ENCODE measurements around the gene SORBS2.
"Not testable (repeated sequence)": the region's sequence is repeated elsewhere in the genome, so short reads cannot be mapped to it uniquely, and the experiment has no call there.

The SORBS2 gene

DNA sequence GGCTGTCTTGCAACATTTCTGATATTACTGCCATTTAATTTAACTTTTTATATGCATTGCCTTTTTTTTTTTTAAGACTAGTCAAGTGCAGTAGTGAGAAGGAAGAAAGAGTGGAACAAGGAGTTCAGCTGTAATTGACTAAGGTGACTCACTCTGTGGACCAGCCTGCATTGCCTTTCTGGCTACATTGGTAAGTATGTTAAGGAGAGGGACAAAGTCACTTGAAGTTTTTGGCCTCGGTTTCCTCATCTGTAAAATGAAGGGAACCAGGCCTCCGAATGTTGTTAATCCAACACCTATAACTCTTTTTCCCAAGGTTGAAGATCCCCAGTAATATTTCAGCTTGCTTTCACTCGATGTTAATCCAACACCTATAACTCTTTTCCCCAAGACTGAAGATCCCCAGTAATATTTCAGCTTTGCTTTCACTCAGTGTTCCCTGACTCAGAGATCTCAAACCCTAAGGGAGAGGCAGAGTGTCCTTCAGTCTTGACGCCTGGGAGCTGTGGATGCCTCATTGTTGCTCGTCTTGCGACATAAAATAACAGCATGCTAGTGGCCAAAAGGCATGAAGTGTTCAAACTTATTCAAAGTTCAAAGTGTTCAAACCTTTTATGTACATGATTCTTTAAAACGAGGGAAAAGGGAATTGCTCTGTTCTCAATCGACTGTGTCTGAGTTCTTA, 102.0 kb downstream of the SORBS2 start:
- WGBS: 98% methylated on average over 6 of the region's 8 CpGs
- Histone ChIP-seq H3K4me3 (ENCODE audit: low read length) (no peak overlapping the region), H3K27ac (ENCODE audit: low read depth, low read length) (no peak overlapping the region), H3K9me3 (ENCODE audit: insufficient read depth, low read depth, low read length) (0 out of 2 replicates have a peak, but pooled peaks cover 6% of the 10 kb centered on the region), H3K27me3 (ENCODE audit: insufficient read depth, low read length) (no peaks in the 10 kb centered on the region), H3K4me1 (ENCODE audit: insufficient read depth, low read length) (no peaks in the 10 kb centered on the region), H3K36me3 (ENCODE audit: insufficient read depth, low read length) (no peaks in the 10 kb centered on the region), H3K9ac (ENCODE audit: low read depth, low read length) (no peak overlapping the region)

DNA sequence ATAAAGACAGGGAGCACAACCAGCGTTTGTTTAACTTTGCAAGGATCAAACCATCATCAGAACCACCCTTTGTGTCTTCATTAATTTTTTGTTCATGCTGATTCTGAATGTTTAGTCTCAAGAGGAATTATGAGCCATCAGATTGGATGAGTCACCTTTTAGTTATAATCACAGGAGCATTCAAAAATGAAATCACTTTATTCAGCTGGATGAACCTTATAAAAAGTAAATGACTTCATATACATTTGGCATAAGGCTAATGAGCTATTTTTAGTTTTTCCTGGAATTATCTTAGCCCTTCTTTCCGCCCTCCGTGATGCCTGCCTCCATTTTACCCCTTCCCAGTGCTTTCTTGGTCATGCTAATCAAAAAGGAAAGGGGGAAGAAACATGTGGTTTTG, 103.6 kb downstream of the SORBS2 start:
- Histone ChIP-seq H3K4me3 (ENCODE audit: low read length) (no peak overlapping the region), H3K27ac (ENCODE audit: low read depth, low read length) (no peak overlapping the region), H3K36me3 (ENCODE audit: insufficient read depth, low read length) (no peaks in the 10 kb centered on the region), H3K27me3 (ENCODE audit: insufficient read depth, low read length) (no peaks in the 10 kb centered on the region), H3K9ac (ENCODE audit: low read depth, low read length) (no peak overlapping the region), H3K4me1 (ENCODE audit: insufficient read depth, low read length) (no peaks in the 10 kb centered on the region), H3K9me3 (ENCODE audit: insufficient read depth, low read depth, low read length) (0 out of 2 replicates have a peak, but pooled peaks cover 6% of the 10 kb centered on the region)
- 63% methylated on average over 2 of the region's 3 CpGs for whole genome bisulfite sequencing

DNA sequence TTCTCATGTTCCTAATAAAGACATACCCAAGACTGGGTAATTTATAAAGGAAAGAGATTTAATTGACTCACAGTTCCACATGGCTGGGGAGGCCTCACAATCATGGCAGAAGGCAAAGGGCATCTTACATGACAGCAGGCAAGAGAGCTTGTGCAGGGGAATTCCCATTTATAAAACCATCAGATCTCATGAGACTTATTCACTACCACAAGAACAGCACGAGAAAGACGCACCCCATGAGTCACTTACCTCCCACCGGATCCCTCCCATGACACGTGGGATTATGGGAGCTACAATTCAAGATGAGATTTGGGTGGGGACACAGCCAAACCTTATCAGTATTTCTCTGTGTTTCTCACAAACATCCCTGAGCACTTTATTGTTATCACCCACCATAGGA, 104.4 kb downstream of the SORBS2 start:
- not testable (repeated sequence) for H3K27ac ChIP-seq (ENCODE audit: low read depth, low read length); H3K4me3 ChIP-seq (ENCODE audit: low read length); H3K9ac ChIP-seq (ENCODE audit: low read depth, low read length); H3K4me1 ChIP-seq (ENCODE audit: insufficient read depth, low read length); H3K27me3 ChIP-seq (ENCODE audit: insufficient read depth, low read length); H3K36me3 ChIP-seq (ENCODE audit: insufficient read depth, low read length); H3K9me3 ChIP-seq (ENCODE audit: insufficient read depth, low read depth, low read length)
- 96% methylated on average over 4 of the region's 4 CpGs for WGBS

DNA sequence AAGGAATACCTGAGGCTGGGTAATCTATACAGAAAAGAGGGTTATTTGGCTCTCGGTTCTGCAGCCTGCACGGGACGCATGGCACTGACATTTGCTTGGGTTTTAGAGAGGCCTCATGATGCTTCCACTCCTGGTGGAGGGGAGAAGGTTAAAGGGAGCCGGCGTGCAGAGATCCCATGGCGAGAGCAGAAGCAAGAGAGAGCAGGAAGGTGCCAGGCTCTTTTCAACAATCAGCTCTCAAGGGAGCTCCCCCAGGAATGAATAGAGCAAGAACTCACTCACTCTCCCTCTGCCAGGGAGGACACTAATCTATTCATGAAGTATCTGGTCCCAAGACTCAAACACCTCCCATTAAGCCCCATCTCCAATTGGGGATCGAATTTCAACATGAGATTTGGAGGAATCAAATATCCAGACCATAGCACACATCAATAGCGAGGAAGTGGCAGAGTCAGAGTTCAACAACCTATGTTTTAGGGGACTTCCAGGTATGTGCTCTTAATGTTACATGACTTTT, 109.8 kb downstream of the SORBS2 start:
- Histone ChIP-seq H3K9ac (ENCODE audit: low read depth, low read length) (no peak overlapping the region), H3K36me3 (ENCODE audit: insufficient read depth, low read length) (no peaks in the 10 kb centered on the region), H3K4me3 (ENCODE audit: low read length) (no peak overlapping the region), H3K27me3 (ENCODE audit: insufficient read depth, low read length) (no peaks in the 10 kb centered on the region), H3K4me1 (ENCODE audit: insufficient read depth, low read length) (peaks cover 6% of the 10 kb centered on the region; the same call in 1 of the 2 replicates), H3K9me3 (ENCODE audit: insufficient read depth, low read depth, low read length) (0 out of 2 replicates have a peak, but pooled peaks cover 6% of the 10 kb centered on the region), H3K27ac (ENCODE audit: low read depth, low read length) (no peak overlapping the region)
- WGBS: 94% methylated on average over 8 of the region's 8 CpGs

DNA sequence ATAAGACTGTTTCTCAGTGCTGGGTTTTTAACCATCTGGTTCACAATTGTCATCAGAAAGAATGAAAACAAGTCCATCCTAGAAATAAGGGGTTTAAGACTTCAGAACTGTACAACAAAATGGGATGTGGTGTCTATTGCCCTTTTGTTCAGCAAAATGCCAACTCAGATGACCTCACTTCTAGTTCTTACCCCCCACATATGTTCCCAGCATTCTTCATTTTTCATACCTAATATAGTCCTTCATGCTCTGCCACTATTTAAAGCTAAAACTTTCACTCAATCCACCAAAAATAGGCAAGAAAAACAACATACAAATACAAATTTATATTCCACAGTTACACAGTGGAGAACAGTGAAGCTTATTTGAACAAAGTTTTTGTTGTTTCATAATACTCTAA, 111.4 kb downstream of the SORBS2 start:
- no peaks in the 10 kb centered on the region for H3K36me3 ChIP-seq (ENCODE audit: insufficient read depth, low read length)
- no peak overlapping the region for H3K27ac ChIP-seq (ENCODE audit: low read depth, low read length)
- H3K4me3 ChIP-seq (ENCODE audit: low read length): no peak overlapping the region
- H3K9me3 ChIP-seq (ENCODE audit: insufficient read depth, low read depth, low read length): 0 out of 2 replicates have a peak, but pooled peaks cover 3% of the 10 kb centered on the region
- no peaks in the 10 kb centered on the region for H3K27me3 ChIP-seq (ENCODE audit: insufficient read depth, low read length)
- H3K4me1 ChIP-seq (ENCODE audit: insufficient read depth, low read length): peaks cover 6% of the 10 kb centered on the region; the same call in 1 of the 2 replicates
- no peak overlapping the region for H3K9ac ChIP-seq (ENCODE audit: low read depth, low read length)

DNA sequence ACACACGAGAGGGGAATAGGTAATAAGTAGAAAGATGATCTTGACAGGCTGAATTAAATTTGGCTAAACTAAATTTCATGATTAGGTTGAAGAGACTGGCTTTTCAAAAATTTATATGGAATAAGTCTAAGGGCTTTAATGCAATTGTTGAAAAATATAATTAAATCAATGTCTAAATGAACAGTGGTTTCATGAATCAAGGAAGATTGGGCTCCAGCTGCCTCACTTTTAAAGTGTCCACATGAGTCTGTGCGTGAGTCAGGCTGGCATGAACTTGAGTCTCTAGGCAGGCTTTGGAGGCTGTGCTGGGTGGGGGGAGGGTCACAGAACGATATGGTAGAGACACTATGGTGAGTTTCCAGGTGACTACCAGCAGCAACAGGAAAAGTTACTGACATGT, 111.9 kb downstream of the SORBS2 start:
- WGBS: 84% methylated on average over 3 of the region's 3 CpGs
- H3K27ac ChIP-seq (ENCODE audit: low read depth, low read length): no peak overlapping the region

DNA sequence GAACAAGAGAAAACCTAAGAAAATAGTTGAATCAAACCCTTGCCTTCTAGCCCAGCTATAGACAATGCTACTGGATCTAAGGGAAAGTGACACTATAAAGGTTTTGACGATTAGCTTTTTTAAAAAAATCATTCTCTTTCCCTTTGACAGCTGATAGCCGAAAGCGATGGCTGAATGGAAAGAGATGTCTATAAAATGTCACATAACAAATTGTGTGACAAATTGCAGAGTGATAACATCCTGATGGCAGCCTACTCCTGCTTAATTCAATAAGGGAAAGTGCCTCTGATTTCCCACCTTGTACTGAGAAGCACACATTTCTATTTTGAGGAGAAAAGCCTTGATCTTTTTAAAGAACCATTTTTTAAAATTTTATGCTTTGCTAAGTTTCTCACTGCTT, 114.5 kb downstream of the SORBS2 start:
- Histone ChIP-seq H3K9ac (ENCODE audit: low read depth, low read length) (no peak overlapping the region), H3K4me1 (ENCODE audit: insufficient read depth, low read length) (peaks cover 18% of the 10 kb centered on the region), H3K4me3 (ENCODE audit: low read length) (no peak overlapping the region), H3K9me3 (ENCODE audit: insufficient read depth, low read depth, low read length) (no peaks in the 10 kb centered on the region), H3K27me3 (ENCODE audit: insufficient read depth, low read length) (no peaks in the 10 kb centered on the region), H3K27ac (ENCODE audit: low read depth, low read length) (no peak overlapping the region), H3K36me3 (ENCODE audit: insufficient read depth, low read length) (no peaks in the 10 kb centered on the region)
- 100% methylated on average over 3 of the region's 3 CpGs for WGBS

More for the DNA sequence above, 111.9 kb downstream of the SORBS2 start:
- H3K4me3 ChIP-seq (ENCODE audit: low read length): no peak overlapping the region
- H3K9ac ChIP-seq (ENCODE audit: low read depth, low read length): no peak overlapping the region
- H3K4me1 ChIP-seq (ENCODE audit: insufficient read depth, low read length): peaks cover 6% of the 10 kb centered on the region; the same call in 1 of the 2 replicates
- no peaks in the 10 kb centered on the region for H3K36me3 ChIP-seq (ENCODE audit: insufficient read depth, low read length)
- no peaks in the 10 kb centered on the region for H3K27me3 ChIP-seq (ENCODE audit: insufficient read depth, low read length)
- no peaks in the 10 kb centered on the region for H3K9me3 ChIP-seq (ENCODE audit: insufficient read depth, low read depth, low read length)

DNA sequence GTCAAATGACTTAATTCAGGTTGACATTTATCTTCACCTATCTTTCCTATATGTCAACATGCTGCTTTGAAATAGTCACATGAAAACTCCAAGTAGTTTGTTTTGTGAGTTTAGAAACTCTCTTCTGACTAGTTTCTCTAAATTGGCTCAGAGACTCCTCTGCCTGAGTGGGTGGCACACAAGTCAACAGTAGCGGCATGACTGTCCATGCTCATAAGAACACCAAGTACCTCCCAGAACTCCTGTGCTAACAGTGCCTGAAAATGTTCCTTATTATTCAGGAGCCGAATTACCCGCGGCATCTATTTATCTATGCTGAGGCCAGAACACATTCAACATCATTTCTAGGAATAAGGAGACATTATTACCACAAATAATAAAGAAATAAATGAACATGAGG, 116.3 kb downstream of the SORBS2 start:
- H3K27me3 ChIP-seq (ENCODE audit: insufficient read depth, low read length): no peaks in the 10 kb centered on the region
- H3K4me1 ChIP-seq (ENCODE audit: insufficient read depth, low read length): peaks cover 18% of the 10 kb centered on the region
- 82% methylated on average over 4 of the region's 4 CpGs for WGBS
- no peaks in the 10 kb centered on the region for H3K9me3 ChIP-seq (ENCODE audit: insufficient read depth, low read depth, low read length)
- H3K27ac ChIP-seq (ENCODE audit: low read depth, low read length): no peak overlapping the region
- H3K4me3 ChIP-seq (ENCODE audit: low read length): no peak overlapping the region
- H3K9ac ChIP-seq (ENCODE audit: low read depth, low read length): no peak overlapping the region
- H3K36me3 ChIP-seq (ENCODE audit: insufficient read depth, low read length): no peaks in the 10 kb centered on the region

DNA sequence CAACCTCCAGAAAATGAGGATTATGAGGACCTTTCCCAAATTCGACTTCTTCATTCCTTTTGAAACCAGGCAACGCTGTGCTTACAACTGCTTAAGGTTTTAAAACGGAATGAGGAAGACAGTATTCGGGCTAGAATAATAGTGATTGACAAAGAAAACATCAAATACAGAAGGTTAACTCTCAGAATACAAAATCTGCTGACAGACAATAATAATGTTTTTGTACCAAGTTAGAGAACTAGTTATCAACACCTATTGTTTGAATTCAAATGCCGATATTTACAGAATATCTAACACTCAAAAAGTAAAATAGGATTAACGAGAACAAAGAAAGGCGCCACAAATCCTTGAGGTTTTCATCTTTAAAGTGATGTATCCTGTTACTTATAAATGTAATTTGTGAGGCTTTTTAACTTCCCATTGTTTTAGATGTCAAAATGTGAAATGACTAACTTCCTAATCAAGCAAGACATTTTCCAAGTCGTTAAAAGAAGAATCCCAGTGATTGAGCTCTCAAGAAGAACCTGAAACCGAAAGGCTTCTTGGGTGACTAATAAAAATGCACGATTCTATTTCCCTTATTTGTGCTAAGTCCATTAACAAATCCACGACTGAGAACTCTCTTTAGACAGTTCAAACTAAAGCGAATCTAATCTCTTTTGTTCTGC, 118.3 kb downstream of the SORBS2 start:
- no peaks in the 10 kb centered on the region for H3K27me3 ChIP-seq (ENCODE audit: insufficient read depth, low read length)
- H3K27ac ChIP-seq (ENCODE audit: low read depth, low read length): no peak overlapping the region
- WGBS: 81% methylated on average over 11 of the region's 12 CpGs
- no peaks in the 10 kb centered on the region for H3K36me3 ChIP-seq (ENCODE audit: insufficient read depth, low read length)
- no peak overlapping the region for H3K9ac ChIP-seq (ENCODE audit: low read depth, low read length)
- H3K4me3 ChIP-seq (ENCODE audit: low read length): no peak overlapping the region
- peaks cover 11% of the 10 kb centered on the region for H3K4me1 ChIP-seq (ENCODE audit: insufficient read depth, low read length)
- no peaks in the 10 kb centered on the region for H3K9me3 ChIP-seq (ENCODE audit: insufficient read depth, low read depth, low read length)

DNA sequence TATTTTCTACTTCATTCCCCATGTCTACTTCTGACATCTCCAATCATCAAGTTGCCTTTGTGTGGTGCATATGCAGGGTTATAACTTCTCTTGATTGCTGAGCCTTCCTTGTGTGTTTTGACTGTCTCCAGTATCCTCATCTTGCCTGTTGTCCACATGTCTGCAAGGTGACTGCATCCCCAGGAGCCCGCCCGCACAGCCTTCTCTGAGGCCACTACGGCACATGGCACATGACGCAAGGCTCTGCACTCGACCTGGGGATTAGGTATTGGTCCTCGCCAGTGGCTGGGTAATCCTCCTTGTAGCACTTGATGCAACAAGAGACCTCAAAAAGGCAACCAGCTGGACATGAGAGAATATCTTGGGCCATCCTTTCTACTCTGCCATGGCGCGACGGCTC, 122.6 kb downstream of the SORBS2 start:
- 84% methylated on average over 9 of the region's 9 CpGs for WGBS
- H3K27me3 ChIP-seq (ENCODE audit: insufficient read depth, low read length): no peaks in the 10 kb centered on the region
- no peak overlapping the region for H3K9ac ChIP-seq (ENCODE audit: low read depth, low read length)
- H3K9me3 ChIP-seq (ENCODE audit: insufficient read depth, low read depth, low read length): no peaks in the 10 kb centered on the region
- no peak overlapping the region for H3K27ac ChIP-seq (ENCODE audit: low read depth, low read length)
- no peak overlapping the region for H3K4me3 ChIP-seq (ENCODE audit: low read length)
- H3K4me1 ChIP-seq (ENCODE audit: insufficient read depth, low read length): peaks cover 11% of the 10 kb centered on the region
- H3K36me3 ChIP-seq (ENCODE audit: insufficient read depth, low read length): no peaks in the 10 kb centered on the region

DNA sequence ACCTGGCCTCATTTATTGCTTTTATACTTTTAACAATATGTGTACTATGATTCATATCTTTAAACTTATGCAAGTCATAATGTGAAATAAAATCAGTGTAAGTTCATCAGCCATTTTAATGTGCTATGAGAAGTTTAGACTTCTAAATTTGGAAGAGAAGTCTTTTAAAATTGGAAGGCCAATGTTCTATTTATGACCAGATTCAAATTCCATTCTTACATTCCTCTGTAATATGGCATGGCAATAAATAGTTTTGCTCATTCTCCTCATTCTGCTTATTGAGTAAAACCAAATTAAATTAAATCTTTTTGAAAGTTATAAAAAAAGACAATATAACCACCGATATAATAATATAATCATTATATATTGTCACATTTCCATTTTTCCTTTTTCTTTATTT, 126.2 kb downstream of the SORBS2 start:
- H3K27me3 ChIP-seq (ENCODE audit: insufficient read depth, low read length): no peaks in the 10 kb centered on the region
- H3K27ac ChIP-seq (ENCODE audit: low read depth, low read length): no peak overlapping the region
- no peaks in the 10 kb centered on the region for H3K4me1 ChIP-seq (ENCODE audit: insufficient read depth, low read length)
- no CpG with 5 or more reads among the region's 1 CpG for WGBS
- H3K9ac ChIP-seq (ENCODE audit: low read depth, low read length): no peak overlapping the region
- H3K4me3 ChIP-seq (ENCODE audit: low read length): no peak overlapping the region
- no peaks in the 10 kb centered on the region for H3K9me3 ChIP-seq (ENCODE audit: insufficient read depth, low read depth, low read length)
- no peaks in the 10 kb centered on the region for H3K36me3 ChIP-seq (ENCODE audit: insufficient read depth, low read length)

Measured in HUES64 (cell line).